Stimulated activated CD4-positive, alpha-beta T cell treated with anti-CD3 and anti-CD28 coated beads, Interleukin-4, amount 100 ng/mL, for 1 hour (primary cell): ENCODE data around the gene PIM3.
"Not testable (repeated sequence)": the region's sequence is repeated elsewhere in the genome, so short reads cannot be mapped to it uniquely, and the experiment has no call there.

Experiments used
- DNase-seq: peaks from one replicate; pipeline ENCODE4 v3.0.0-alpha.2; 2020

The PIM3 gene

GRCh38 chr22:49968831-49969661 is 8.5 kb downstream of the PIM3 start:
- peak; percentile 1 for DNase-seq

GRCh38 chr22:49969751-49970527 is 9.4 kb downstream of the PIM3 start:
- peak; percentile 5 for DNase-seq

- peak; percentile 97 for DNase-seq
These were observed 10.1 kb downstream of the PIM3 start for GRCh38 chr22:49970528-49971231.

- peak; percentile 81 for DNase-seq
These were observed 10.9 kb downstream of the PIM3 start for GRCh38 chr22:49971232-49972162.

GRCh38 chr22:49972163-49973017 is 11.8 kb downstream of the PIM3 start:
- peak; percentile 23 for DNase-seq

- no peak for DNase-seq
These were observed 12.7 kb downstream of the PIM3 start for GRCh38 chr22:49973018-49973961.

- DNase-seq, result peak; percentile 54
These were observed 15.2 kb downstream of the PIM3 start for GRCh38 chr22:49975543-49976389.

GRCh38 chr22:49976439-49977175 is 16.0 kb downstream of the PIM3 start:
- peak; percentile 55 for DNase-seq

GRCh38 chr22:49977578-49977977 is 17.0 kb downstream of the PIM3 start:
- DNase-seq, result no peak

GRCh38 chr22:49979587-49980264 is 19.2 kb downstream of the PIM3 start:
- DNase-seq, result no peak

- DNase-seq, result not testable (repeated sequence)
These were observed 21.2 kb downstream of the PIM3 start for GRCh38 chr22:49981799-49982198.

GRCh38 chr22:49983148-49984042 is 22.8 kb downstream of the PIM3 start:
- no peak for DNase-seq

GRCh38 chr22:49986325-49986724 is 25.8 kb downstream of the PIM3 start:
- DNase-seq, result no peak

- DNase-seq, result not testable (repeated sequence)
These were observed 29.3 kb downstream of the PIM3 start for GRCh38 chr22:49989826-49990225.

GRCh38 chr22:49991167-49991566 is 30.6 kb downstream of the PIM3 start:
- no peak for DNase-seq

GRCh38 chr22:49991907-49992533 is 31.4 kb downstream of the PIM3 start:
- no peak for DNase-seq
